Hair follicular keratinocyte (primary cell): ENCODE measurements around the gene STAC3. TPM values are rescaled to one million over a fixed set of nuclear protein-coding genes. Genes with fewer than 3 reads are reported as not detected.

Source experiments
- total RNA-seq: library from RNA; depleted of rRNA; stranded (reverse); fragments of >200 nt; gene quantifications from 2 replicates; pipeline ENCODE4 v1.2.3, GENCODE V29; 2015

The STAC3 gene
- total RNA-seq: 0.11 TPM in 1 of 2 replicates, not detected in the other

GRCh38 chr12:57250956-57251355 is at the start of gene STAC3:
STAC3 (minus strand) TSS chr12:57251187; CDS start chr12:57249636, 1,551 bp downstream.

GRCh38 chr12:57229634-57230380 is 21.2 kb downstream of the STAC3 start, which contains the start of gene SHMT2:
SHMT2 (plus strand) TSS chr12:57229711; CDS start chr12:57229779, 68 bp downstream.

GRCh38 chr12:57216014-57216911 is 34.7 kb downstream of the STAC3 start, which contains the start of gene NXPH4:
NXPH4 (plus strand) TSS chr12:57216794; CDS start chr12:57216970, 176 bp downstream.

Other genes with a start within 250 kb of the STAC3 start
- 2.5 and 3.2 TPM in 2 replicates for gene ZBTB39, start 244.6 kb downstream of the STAC3 start, total RNA-seq
- not detected in 2 replicates for gene TAC3, start 234.7 kb downstream of the STAC3 start, total RNA-seq
- not detected in 2 replicates for gene MYO1A, start 201.1 kb downstream of the STAC3 start, total RNA-seq
- gene NEMP1, start 172.4 kb downstream of the STAC3 start, total RNA-seq: 6.0 and 10.9 TPM in 2 replicates
- gene NAB2, start 162.1 kb downstream of the STAC3 start, total RNA-seq: 31.2 and 41.2 TPM in 2 replicates
- gene STAT6, start 139.8 kb downstream of the STAC3 start, total RNA-seq: 66.8 and 74.7 TPM in 2 replicates
- 6.2 and 17.9 TPM in 2 replicates for gene LRP1, start 122.7 kb downstream of the STAC3 start, total RNA-seq
- gene LRP1-AS, start 103.6 kb downstream of the STAC3 start, total RNA-seq: not detected in 2 replicates
- 2.1 and 24.9 TPM in 2 replicates for gene NXPH4, start 34.4 kb downstream of the STAC3 start, total RNA-seq
- gene SHMT2, start 21.5 kb downstream of the STAC3 start, total RNA-seq: 222 and 338 TPM in 2 replicates
- gene R3HDM2, start 179.9 kb upstream of the STAC3 start, total RNA-seq: 13.9 and 20.1 TPM in 2 replicates
- gene INHBC, start 183.6 kb upstream of the STAC3 start, total RNA-seq: not detected in 2 replicates
- 0.70 TPM in 1 of 2 replicates, not detected in the other for gene INHBE, start 204.1 kb upstream of the STAC3 start, total RNA-seq
- gene GLI1, start 208.6 kb upstream of the STAC3 start, total RNA-seq: 0.57 and 3.4 TPM in 2 replicates
- not detected in 2 replicates for gene ARHGAP9, start 228.7 kb upstream of the STAC3 start, total RNA-seq
- 135 and 151 TPM in 2 replicates for gene MARS1, start 236.9 kb upstream of the STAC3 start, total RNA-seq